Measurements from ENCODE around the gene PRPH.

PRPH gene

DNA sequence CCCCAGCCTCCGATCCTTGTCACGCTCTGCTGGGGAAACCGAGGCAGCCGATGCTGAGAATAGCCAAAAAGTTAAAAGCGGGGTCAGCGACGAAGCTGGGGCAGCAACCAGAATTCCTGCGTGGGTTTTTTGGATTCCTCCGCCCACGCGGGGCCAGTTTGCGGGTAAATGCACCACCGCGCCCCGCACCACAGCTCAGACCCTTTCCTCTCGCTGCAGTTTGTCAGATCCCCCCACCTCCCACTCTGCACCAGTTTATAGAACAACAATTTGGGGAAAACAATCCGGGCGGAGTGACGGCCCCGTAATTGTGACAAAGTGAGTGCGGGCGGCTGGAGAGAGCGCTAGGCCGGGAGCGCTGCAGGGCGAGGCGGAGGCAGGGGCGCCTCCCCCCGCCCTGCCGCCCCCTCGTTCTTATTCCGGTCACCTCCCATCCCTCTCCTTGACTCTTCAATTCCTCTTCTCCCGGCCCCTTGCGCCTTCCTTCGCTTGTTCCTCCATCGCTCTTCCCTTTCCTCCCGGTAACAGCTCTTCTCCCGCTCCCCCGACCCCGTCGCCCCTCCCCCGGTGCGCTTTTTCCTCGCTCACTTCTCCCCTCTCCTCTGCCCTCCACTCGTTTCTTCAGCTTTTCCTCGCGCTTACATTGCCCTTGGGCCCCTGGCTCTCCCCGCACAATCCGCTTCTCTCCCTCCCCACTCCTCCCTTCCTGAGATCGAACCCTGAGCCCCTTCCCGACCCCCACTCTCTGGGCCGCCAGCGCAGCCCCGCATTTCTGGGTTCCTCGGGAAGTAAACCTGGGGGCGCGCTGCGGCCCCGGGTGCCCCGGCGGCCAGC, 51.1 kb downstream of the PRPH start:
- CTCF ChIA-PET, result interaction anchor here (0.6 to 4.5 kb wide), 6 partner anchors 8 to 1585 kb away, joined by 3 to 43 read pairs (median 6); partner anchors contain the start of genes C1QL4 and TROAP
- no peak for TF ChIP-seq ELF4 (IDR thresholded peaks at IDR 0.05)
- no peak for TF ChIP-seq BHLHE40 (IDR thresholded peaks at IDR 0.05; ENCODE audit: borderline replicate concordance)
- no peak for TF ChIP-seq NFRKB (IDR thresholded peaks at IDR 0.05)
- TF ChIP-seq CTBP1 (IDR thresholded peaks at IDR 0.05; ENCODE audit: borderline replicate concordance), result no peak
- TF ChIP-seq SP1 (IDR thresholded peaks at IDR 0.05), result no peak
- no peak for TF ChIP-seq FOXK2 (IDR thresholded peaks at IDR 0.05)
- no peak for TF ChIP-seq HDGF (IDR thresholded peaks at IDR 0.05; ENCODE audit: borderline replicate concordance)
- no peak for TF ChIP-seq ARNT (IDR thresholded peaks at IDR 0.05)
- no peak for TF ChIP-seq FOXM1 (IDR thresholded peaks at IDR 0.05; ENCODE audit: borderline replicate concordance)
- POLR2A ChIA-PET, result interaction anchor here (1.4 to 4.0 kb wide), 5 partner anchors 14 to 53 kb away, joined by 4 to 30 read pairs (median 7); partner anchors contain the start of genes SPATS2 and TROAP
- no peak for DNase-seq (ENCODE audit: extremely low spot score)

DNA sequence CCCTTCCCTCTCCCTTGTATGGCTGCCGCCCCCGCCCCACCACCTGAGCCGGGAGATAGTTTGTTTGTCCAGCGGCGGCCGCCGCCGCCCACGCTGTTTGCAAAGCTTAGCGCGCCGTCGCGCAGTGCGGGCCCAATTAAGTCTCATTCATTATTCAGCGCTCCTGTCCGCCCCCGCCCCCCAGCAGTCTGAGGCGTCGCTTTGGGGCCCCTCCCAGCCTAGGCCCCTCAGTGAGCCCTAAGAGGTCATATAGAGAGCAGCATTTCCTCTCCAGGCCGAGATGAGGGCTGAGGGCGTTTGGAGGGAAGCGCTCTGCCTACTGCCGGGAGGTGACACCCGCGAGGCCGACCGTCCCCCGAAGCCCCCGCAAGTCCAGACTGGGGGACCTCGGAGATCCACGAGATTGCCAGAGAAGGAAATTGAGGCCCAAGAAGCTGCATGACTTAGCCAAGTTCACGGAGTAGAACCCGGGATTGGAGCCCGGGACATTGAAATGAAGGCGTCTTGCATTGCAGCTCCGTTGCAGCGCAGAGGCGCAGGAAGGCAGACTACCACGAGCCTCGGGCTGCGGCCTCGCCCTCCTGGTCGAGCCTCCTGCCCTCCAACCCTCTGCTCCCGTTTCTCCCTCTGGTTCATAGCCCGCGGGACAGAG, 51.8 kb downstream of the PRPH start, which contains the start of gene DNAJC22:
TSS of gene DNAJC22 (plus strand) at position 230 of the 652 bp plus-strand sequence. CDS start 1,985 bp downstream, outside the sequence.
- ChIA-PET CTCF (interaction anchor here (0.6 to 4.5 kb wide), 16 partner anchors 9 to 1584 kb away, joined by 3 to 43 read pairs (median 4); partner anchors contain the start of genes C1QL4, SPATS2 and TROAP), POLR2A (interaction anchor here (0.5 to 4.0 kb wide), 7 partner anchors 11 to 83 kb away, joined by 3 to 30 read pairs (median 5); partner anchors contain the start of genes SPATS2 and TROAP)
- TF ChIP-seq L3MBTL2 (conservative IDR thresholded peaks at IDR 0.05), result peak; percentile 83
- no peak for TF ChIP-seq SUZ12 (IDR thresholded peaks at IDR 0.05)
- peak; percentile 48 for DNase-seq (ENCODE audit: extremely low spot score)

DNA sequence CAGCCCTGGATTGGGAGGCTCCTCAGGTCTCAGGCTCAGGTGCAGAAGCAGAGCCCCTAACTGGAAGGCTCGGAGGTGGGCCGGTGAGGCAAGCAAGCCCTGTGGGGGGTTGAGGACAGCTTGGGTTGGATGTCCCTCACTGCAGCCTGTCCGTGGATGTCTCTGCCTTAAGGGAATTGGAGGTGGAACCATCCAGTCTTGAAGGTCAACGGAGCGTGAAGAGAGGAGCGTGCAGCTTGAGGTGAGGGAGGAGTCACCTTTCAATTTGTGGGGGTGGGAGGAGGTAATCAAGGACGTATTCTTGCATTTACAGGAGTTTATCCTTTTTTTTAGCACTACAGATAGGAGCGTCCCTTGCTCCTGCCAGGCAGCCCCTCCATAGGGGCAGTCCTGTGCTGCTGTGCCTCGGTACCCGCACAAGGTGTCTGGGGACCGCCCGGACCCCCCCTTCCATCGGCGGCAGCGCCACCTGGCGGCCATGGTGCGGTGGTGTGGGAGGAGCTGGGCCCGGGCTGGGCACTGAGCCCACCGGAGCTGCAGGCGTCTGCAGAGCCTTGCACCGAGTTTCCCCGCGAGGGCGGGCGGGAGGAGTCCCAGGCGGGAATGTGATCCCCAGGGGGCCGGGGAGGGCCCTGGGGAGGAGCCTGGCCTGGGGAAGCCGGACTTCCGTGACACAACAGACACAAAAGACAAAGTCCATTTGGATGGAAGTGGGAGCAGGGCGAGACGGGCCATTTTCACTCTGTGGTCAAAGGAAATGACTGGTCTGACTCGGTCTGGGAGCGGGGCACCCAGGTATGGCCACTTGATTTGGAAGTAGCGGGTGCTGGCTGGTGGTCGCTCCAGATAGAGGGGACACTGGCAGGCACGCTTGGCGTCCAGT, 52.6 kb downstream of the PRPH start:
- POLR2A ChIA-PET, result interaction anchor here (0.5 to 4.0 kb wide), 9 partner anchors 11 to 217 kb away, joined by 3 to 30 read pairs (median 5); partner anchors contain the start of genes SPATS2 and TROAP
- CTCF ChIA-PET, result interaction anchor here (0.6 to 4.5 kb wide), 37 partner anchors 9 to 356 kb away, joined by 3 to 43 read pairs (median 4); partner anchors contain the start of genes C1QL4, SPATS2 and TROAP
- TF ChIP-seq HDGF (IDR thresholded peaks at IDR 0.05; ENCODE audit: borderline replicate concordance), result 0 out of 2 replicates have a peak, but pooled peaks have one; percentile 42
- no peak for TF ChIP-seq NFRKB (IDR thresholded peaks at IDR 0.05)
- no peak for TF ChIP-seq ZNF384 (IDR thresholded peaks at IDR 0.05)
- TF ChIP-seq SP1 (IDR thresholded peaks at IDR 0.05), result no peak
- TF ChIP-seq LEF1 (IDR thresholded peaks at IDR 0.05; ENCODE audit: borderline replicate concordance), result no peak
- no peak for TF ChIP-seq L3MBTL2 (conservative IDR thresholded peaks at IDR 0.05)
- peak; percentile 80; the same call in 1 of the 2 replicates for TF ChIP-seq FOXM1 (IDR thresholded peaks at IDR 0.05; ENCODE audit: borderline replicate concordance)
- peak; percentile 89 for DNase-seq (ENCODE audit: extremely low spot score)
